ENCODE data around the gene FOCAD. TPM values are rescaled to one million over a fixed set of nuclear protein-coding genes. Genes with fewer than 3 reads are reported as not detected.

Gene FOCAD
- total RNA-seq, 1 experiment from 2014 or later = 23.8 TPM

GRCh38 chr9:20783057-20784038, 99.3 kb downstream of the FOCAD start:
- Mint-ChIP-seq H3K36me3 (ENCODE audit: insufficient read depth, unreplicated experiment) (no peaks in the 10 kb centered on the region), H3K4me1 (ENCODE audit: low read depth, unreplicated experiment) (no peaks in the 10 kb centered on the region), H3K4me3 (ENCODE audit: low read depth, unreplicated experiment) (no peak overlapping the region), H3K27me3 (ENCODE audit: unreplicated experiment) (no peaks in the 10 kb centered on the region), H3K27ac (ENCODE audit: unreplicated experiment) (no peak overlapping the region), H3K9me3 (ENCODE audit: low read depth, unreplicated experiment) (no peaks in the 10 kb centered on the region)
- no peak for TF ChIP-seq CTCF (IDR thresholded peaks at IDR 0.05; ENCODE audit: unreplicated experiment)
- no TSS peak for BruUV-seq (replicated peaks)
- CTCF ChIA-PET = no interaction called here
- intact Hi-C loops (cut with micrococcal nuclease; ENCODE audit: unreplicated experiment) = no loop called here
- no peak for DNase-seq

DNA sequence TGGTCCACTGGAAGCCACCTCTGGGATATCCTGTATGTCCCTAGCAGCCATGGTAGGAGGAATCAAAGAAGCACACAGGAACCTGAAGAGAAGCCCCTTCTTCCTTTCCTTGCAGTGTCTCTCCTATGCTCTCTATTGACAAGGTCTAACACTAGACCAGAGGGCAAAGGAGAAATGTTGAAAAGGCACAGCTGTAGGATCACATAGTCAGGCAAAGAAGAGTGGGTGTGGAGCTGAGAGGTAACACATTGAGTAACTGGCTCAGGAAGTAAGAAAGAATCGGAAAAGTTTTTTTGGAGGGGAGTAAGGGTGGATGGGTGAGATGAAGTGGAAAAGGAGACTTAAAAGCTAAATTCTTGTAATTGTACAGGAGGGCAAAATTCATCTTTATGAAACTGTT, 100.1 kb downstream of the FOCAD start:
- no peak overlapping the region for H3K4me3 Mint-ChIP-seq (ENCODE audit: low read depth, unreplicated experiment)
- no peaks in the 10 kb centered on the region for H3K36me3 Mint-ChIP-seq (ENCODE audit: insufficient read depth, unreplicated experiment)
- no peaks in the 10 kb centered on the region for H3K4me1 Mint-ChIP-seq (ENCODE audit: low read depth, unreplicated experiment)
- BruUV-seq (replicated peaks) = no TSS peak
- intact Hi-C loops (cut with micrococcal nuclease; ENCODE audit: unreplicated experiment) = no loop called here
- TF ChIP-seq CTCF (IDR thresholded peaks at IDR 0.05; ENCODE audit: unreplicated experiment) = no peak
- H3K27me3 Mint-ChIP-seq (ENCODE audit: unreplicated experiment) = no peaks in the 10 kb centered on the region
- H3K27ac Mint-ChIP-seq (ENCODE audit: unreplicated experiment) = no peak overlapping the region
- no peak for DNase-seq
- H3K9me3 Mint-ChIP-seq (ENCODE audit: low read depth, unreplicated experiment) = no peaks in the 10 kb centered on the region
- CTCF ChIA-PET = no interaction called here

GRCh38 chr9:20786807-20787206, 102.7 kb downstream of the FOCAD start:
- CTCF ChIA-PET = no interaction called here

More at GRCh38 chr9:20786807-20787206, 102.7 kb downstream of the FOCAD start:
- Mint-ChIP-seq H3K4me1 (ENCODE audit: low read depth, unreplicated experiment) (no peaks in the 10 kb centered on the region), H3K4me3 (ENCODE audit: low read depth, unreplicated experiment) (no peak overlapping the region), H3K36me3 (ENCODE audit: insufficient read depth, unreplicated experiment) (no peaks in the 10 kb centered on the region), H3K27ac (ENCODE audit: unreplicated experiment) (no peak overlapping the region), H3K27me3 (ENCODE audit: unreplicated experiment) (no peaks in the 10 kb centered on the region), H3K9me3 (ENCODE audit: low read depth, unreplicated experiment) (no peaks in the 10 kb centered on the region)
- DNase-seq = no peak
- no peak for TF ChIP-seq CTCF (IDR thresholded peaks at IDR 0.05; ENCODE audit: unreplicated experiment)
- no TSS peak for BruUV-seq (replicated peaks)
- intact Hi-C loops (cut with micrococcal nuclease; ENCODE audit: unreplicated experiment) = no loop called here

All from Calu3 (cell line).